Glutamatergic neuron (in vitro differentiated cells): ENCODE results near the gene CAPS. TPM values are rescaled to one million over a fixed set of nuclear protein-coding genes. Genes with fewer than 3 reads are reported as not detected.

ENCODE experiments used
- DNase-seq: peaks from one replicate; pipeline ENCODE4 v3.0.0; 2022
- H3K27ac Mint-ChIP-seq: one replicate; pipeline ENCODE4 v1.8.0; 2020; ENCODE audit warnings: mild to moderate bottlenecking, mixed read lengths, inconsistent platforms; ENCODE audit not compliant: unreplicated experiment
- H3K27me3 Mint-ChIP-seq: one replicate; pipeline ENCODE4 v1.8.0; 2020; ENCODE audit warnings: mild to moderate bottlenecking, moderate library complexity, mixed read lengths, inconsistent platforms; ENCODE audit not compliant: unreplicated experiment
- H3K36me3 Mint-ChIP-seq: one replicate; pipeline ENCODE4 v1.8.0; 2020; ENCODE audit warnings: mild to moderate bottlenecking, mixed read lengths, inconsistent platforms; ENCODE audit not compliant: unreplicated experiment
- H3K4me1 Mint-ChIP-seq: one replicate; pipeline ENCODE4 v1.8.0; 2020; ENCODE audit warnings: mild to moderate bottlenecking, low read depth, mixed read lengths, inconsistent platforms; ENCODE audit not compliant: unreplicated experiment
- H3K4me3 Mint-ChIP-seq: one replicate; pipeline ENCODE4 v1.8.0; 2020; ENCODE audit warnings: mild to moderate bottlenecking, mixed read lengths, inconsistent platforms; ENCODE audit not compliant: unreplicated experiment
- H3K9me3 Mint-ChIP-seq: one replicate; pipeline ENCODE4 v1.8.0; 2020; ENCODE audit warnings: mild to moderate bottlenecking, moderate library complexity, mixed read lengths, inconsistent platforms; ENCODE audit not compliant: unreplicated experiment
- CTCF ChIP-seq: fragments of 200-600 bp; sonication (generic); IDR thresholded peaks from one replicate; pipeline ENCODE4 v1.5.0; 2021; ENCODE audit not compliant: partially characterized antibody, unreplicated experiment
- total RNA-seq: library from RNA; stranded (reverse); fragmentation: NEBNext Ultra II Directional; extraction: Animal tissue kit (Norgen Biotek cat#: 25700); gene quantifications from one replicate; pipeline ENCODE4 v1.2.1, GENCODE V29; 2021; ENCODE audit not compliant: unreplicated experiment

The CAPS gene
- total RNA-seq, 1 donor from 2014 or later, result 9.9 TPM

- H3K27ac Mint-ChIP-seq, result no peak overlapping the region
- H3K4me1 Mint-ChIP-seq, result peaks cover 2% of the 10 kb centered on the region
- no peak for TF ChIP-seq CTCF
- peaks cover 3% of the 10 kb centered on the region for H3K27me3 Mint-ChIP-seq
- H3K4me3 Mint-ChIP-seq, result no peak overlapping the region
- no peaks in the 10 kb centered on the region for H3K36me3 Mint-ChIP-seq
- DNase-seq, result no peak
- H3K9me3 Mint-ChIP-seq, result peaks cover 3% of the 10 kb centered on the region
Observed at GRCh38 chr19:5889288-5889971, 24.6 kb upstream of the CAPS start.

GRCh38 chr19:5890099-5890498 lies 24.0 kb upstream of the CAPS start:
- peaks cover 2% of the 10 kb centered on the region for H3K4me1 Mint-ChIP-seq
- H3K9me3 Mint-ChIP-seq, result peaks cover 3% of the 10 kb centered on the region
- no peak for TF ChIP-seq CTCF
- H3K27ac Mint-ChIP-seq, result no peak overlapping the region
- peaks cover 3% of the 10 kb centered on the region for H3K27me3 Mint-ChIP-seq
- no peak for DNase-seq
- no peak overlapping the region for H3K4me3 Mint-ChIP-seq
- H3K36me3 Mint-ChIP-seq, result no peaks in the 10 kb centered on the region

GRCh38 chr19:5891572-5891937 lies 22.5 kb upstream of the CAPS start:
- no peak for DNase-seq

GRCh38 chr19:5891938-5892771 lies 21.9 kb upstream of the CAPS start:
- peak; percentile 71 for DNase-seq
- no peaks in the 10 kb centered on the region for H3K36me3 Mint-ChIP-seq
- peak; percentile 78 for TF ChIP-seq CTCF
- H3K9me3 Mint-ChIP-seq, result peaks cover 1% of the 10 kb centered on the region
- H3K4me1 Mint-ChIP-seq, result peaks cover 2% of the 10 kb centered on the region
- H3K27ac Mint-ChIP-seq, result no peak overlapping the region
- H3K4me3 Mint-ChIP-seq, result no peak overlapping the region
- H3K27me3 Mint-ChIP-seq, result peaks cover 3% of the 10 kb centered on the region

More at GRCh38 chr19:5891572-5891937, 22.5 kb upstream of the CAPS start:
- H3K4me3 Mint-ChIP-seq, result no peak overlapping the region
- peaks cover 2% of the 10 kb centered on the region for H3K4me1 Mint-ChIP-seq
- no peaks in the 10 kb centered on the region for H3K36me3 Mint-ChIP-seq
- H3K27ac Mint-ChIP-seq, result no peak overlapping the region
- TF ChIP-seq CTCF, result no peak
- H3K9me3 Mint-ChIP-seq, result peaks cover 1% of the 10 kb centered on the region
- peaks cover 3% of the 10 kb centered on the region for H3K27me3 Mint-ChIP-seq

- Mint-ChIP-seq H3K36me3 (no peaks in the 10 kb centered on the region), H3K4me3 (no peak overlapping the region), H3K4me1 (peaks cover 2% of the 10 kb centered on the region), H3K9me3 (peaks cover 1% of the 10 kb centered on the region), H3K27me3 (peaks cover 3% of the 10 kb centered on the region), H3K27ac (no peak overlapping the region)
- peak; percentile 18 for TF ChIP-seq CTCF
- DNase-seq, result no peak
Observed at GRCh38 chr19:5892772-5893275, 21.2 kb upstream of the CAPS start.
